SU-DHL-6 (cell line): Measurements from ENCODE around the gene PSMG1.
"Not testable (repeated sequence)": the region's sequence is repeated elsewhere in the genome, so short reads cannot be mapped to it uniquely, and the experiment has no call there.

Experiments used
- H2AFZ ChIP-seq: fragments of 200-600 bp; sonication (generic); 2 replicates; pipeline ENCODE4 v1.6.1; 2014; ENCODE audit warnings: low read depth, mild to moderate bottlenecking, moderate library complexity, mixed read lengths, antibody characterized with exemption, low read length; ENCODE audit not compliant: severe bottlenecking
- H3F3A ChIP-seq: fragments of 200-600 bp; shearing (Covaris generic); 2 replicates; pipeline ENCODE4 v1.6.0; 2016; ENCODE audit warnings: antibody characterized with exemption, mild to moderate bottlenecking; ENCODE audit not compliant: insufficient read depth
- H3K27ac ChIP-seq: fragments of 200-600 bp; sonication (generic); 2 replicates; pipeline ENCODE4 v1.5.1; 2016; ENCODE audit warnings: low read depth, mild to moderate bottlenecking, low read length, moderate library complexity, mixed read lengths
- H3K27me3 ChIP-seq: fragments of 200-600 bp; sonication (generic), shearing (Covaris generic); 2 replicates; pipeline ENCODE4 v1.6.0; 2014; ENCODE audit warnings: mild to moderate bottlenecking, low read length
- H3K36me3 ChIP-seq: fragments of 200-600 bp; sonication (generic); 2 replicates; pipeline ENCODE4 v1.6.1; 2014; ENCODE audit warnings: mild to moderate bottlenecking, low read length, mixed read lengths
- H3K4me2 ChIP-seq: fragments of 300-600, 200-600 bp; shearing (Covaris generic), sonication (generic); 2 replicates; pipeline ENCODE4 v1.6.0; 2014; ENCODE audit warnings: low read length, low read depth, mild to moderate bottlenecking; ENCODE audit not compliant: poor library complexity, severe bottlenecking
- H3K4me3 ChIP-seq: fragments of 200-600 bp; sonication (generic); 2 replicates; pipeline ENCODE4 v1.5.1; 2014; ENCODE audit warnings: antibody characterized with exemption, low read length, mild to moderate bottlenecking, mixed read lengths; ENCODE audit not compliant: insufficient read depth, poor library complexity, severe bottlenecking
- H3K79me2 ChIP-seq: fragments of 200-600 bp; sonication (generic); 2 replicates; pipeline ENCODE4 v1.6.1; 2014; ENCODE audit warnings: mild to moderate bottlenecking, low read length, moderate library complexity; ENCODE audit not compliant: insufficient read depth
- H3K9ac ChIP-seq: fragments of 200-600 bp; sonication (generic); 2 replicates; pipeline ENCODE4 v1.7.0; 2014; ENCODE audit warnings: mild to moderate bottlenecking, low read length
- H3K9me2 ChIP-seq: fragments of 200-600 bp; sonication (generic); replicated peaks from 2 replicates; pipeline ENCODE4 v1.6.1; 2014; ENCODE audit warnings: low read length; ENCODE audit not compliant: insufficient read depth
- H3K9me3 ChIP-seq: fragments of 200-600 bp; sonication (generic); 2 replicates; pipeline ENCODE4 v1.6.1; 2014; ENCODE audit warnings: low read length, mixed read lengths; ENCODE audit not compliant: insufficient read depth
- H4K20me1 ChIP-seq: fragments of 200-600 bp; sonication (generic); 2 replicates; pipeline ENCODE4 v1.6.1; 2014; ENCODE audit warnings: low read depth, mild to moderate bottlenecking, antibody characterized with exemption, low read length, moderate library complexity, mixed read lengths
- EZH2phosphoT487 ChIP-seq: fragments of 200-600 bp; sonication (generic), shearing (Covaris generic); conservative IDR thresholded peaks from 2 replicates; pipeline ENCODE4 v1.6.1; 2018; ENCODE audit warnings: mild to moderate bottlenecking, antibody characterized with exemption, low read length, moderate library complexity, mixed read lengths
- TF ChIP-seq, protein P1 (sequence below): fragments of 200-600 bp; sonication (generic); IDR thresholded peaks from one replicate; pipeline ENCODE4 v1.5.1; 2017; ENCODE audit warnings: antibody characterized with exemption, mild to moderate bottlenecking, low read length, moderate library complexity; ENCODE audit not compliant: insufficient read depth, poor library complexity, severe bottlenecking

Gene PSMG1

GRCh38 chr21:39159342-39160063 is 23.7 kb downstream of the PSMG1 start:
- peaks cover 5% of the 10 kb centered on the region; the same call in 1 of the 2 replicates for H3K9me3 ChIP-seq
- H3K36me3 ChIP-seq = no peaks in the 10 kb centered on the region

DNA sequence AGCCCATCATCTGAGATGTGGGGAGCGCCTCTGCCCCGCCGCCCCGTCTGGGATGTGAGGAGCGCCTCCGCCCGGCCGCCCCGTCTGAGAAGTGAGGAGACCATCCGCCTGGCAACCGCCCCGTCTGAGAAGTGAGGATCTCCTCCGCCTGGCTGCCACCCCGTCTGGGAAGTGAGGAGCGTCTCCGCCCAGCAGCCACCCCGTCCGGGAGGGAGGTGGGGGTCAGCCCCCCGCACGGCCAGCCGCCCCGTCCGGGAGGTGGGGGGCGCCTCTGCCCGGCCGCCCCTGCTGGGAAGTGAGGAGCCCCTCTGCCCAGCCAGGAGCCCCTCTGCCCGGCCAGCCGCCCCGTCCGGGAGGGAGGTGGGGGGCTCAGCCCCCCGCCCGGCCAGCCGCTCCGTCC is 26.0 kb downstream of the PSMG1 start:
- not testable (repeated sequence) for H2AFZ ChIP-seq, H3K4me3 ChIP-seq, H3K4me2 ChIP-seq, H3K36me3 ChIP-seq, H3K79me2 ChIP-seq, H3F3A ChIP-seq, H4K20me1 ChIP-seq, H3K9me2 ChIP-seq, H3K9me3 ChIP-seq, H3K27ac ChIP-seq, H3K27me3 ChIP-seq, H3K9ac ChIP-seq

More at GRCh38 chr21:39159342-39160063, 23.7 kb downstream of the PSMG1 start:
- no peak overlapping the region for H2AFZ ChIP-seq
- H3K9me2 ChIP-seq = no peaks in the 10 kb centered on the region
- no peaks in the 10 kb centered on the region for H3K27me3 ChIP-seq
- H3K9ac ChIP-seq = no peak overlapping the region
- H4K20me1 ChIP-seq = no peaks in the 10 kb centered on the region
- TF ChIP-seq, protein P1, sequence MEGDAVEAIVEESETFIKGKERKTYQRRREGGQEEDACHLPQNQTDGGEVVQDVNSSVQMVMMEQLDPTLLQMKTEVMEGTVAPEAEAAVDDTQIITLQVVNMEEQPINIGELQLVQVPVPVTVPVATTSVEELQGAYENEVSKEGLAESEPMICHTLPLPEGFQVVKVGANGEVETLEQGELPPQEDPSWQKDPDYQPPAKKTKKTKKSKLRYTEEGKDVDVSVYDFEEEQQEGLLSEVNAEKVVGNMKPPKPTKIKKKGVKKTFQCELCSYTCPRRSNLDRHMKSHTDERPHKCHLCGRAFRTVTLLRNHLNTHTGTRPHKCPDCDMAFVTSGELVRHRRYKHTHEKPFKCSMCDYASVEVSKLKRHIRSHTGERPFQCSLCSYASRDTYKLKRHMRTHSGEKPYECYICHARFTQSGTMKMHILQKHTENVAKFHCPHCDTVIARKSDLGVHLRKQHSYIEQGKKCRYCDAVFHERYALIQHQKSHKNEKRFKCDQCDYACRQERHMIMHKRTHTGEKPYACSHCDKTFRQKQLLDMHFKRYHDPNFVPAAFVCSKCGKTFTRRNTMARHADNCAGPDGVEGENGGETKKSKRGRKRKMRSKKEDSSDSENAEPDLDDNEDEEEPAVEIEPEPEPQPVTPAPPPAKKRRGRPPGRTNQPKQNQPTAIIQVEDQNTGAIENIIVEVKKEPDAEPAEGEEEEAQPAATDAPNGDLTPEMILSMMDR = no peak
- TF ChIP-seq EZH2phosphoT487 = no peak
- no peaks in the 10 kb centered on the region for H3K79me2 ChIP-seq
- H3K4me3 ChIP-seq = no peak overlapping the region
- no peak overlapping the region for H3K4me2 ChIP-seq
- no peak overlapping the region for H3K27ac ChIP-seq
- no peaks in the 10 kb centered on the region for H3F3A ChIP-seq

DNA sequence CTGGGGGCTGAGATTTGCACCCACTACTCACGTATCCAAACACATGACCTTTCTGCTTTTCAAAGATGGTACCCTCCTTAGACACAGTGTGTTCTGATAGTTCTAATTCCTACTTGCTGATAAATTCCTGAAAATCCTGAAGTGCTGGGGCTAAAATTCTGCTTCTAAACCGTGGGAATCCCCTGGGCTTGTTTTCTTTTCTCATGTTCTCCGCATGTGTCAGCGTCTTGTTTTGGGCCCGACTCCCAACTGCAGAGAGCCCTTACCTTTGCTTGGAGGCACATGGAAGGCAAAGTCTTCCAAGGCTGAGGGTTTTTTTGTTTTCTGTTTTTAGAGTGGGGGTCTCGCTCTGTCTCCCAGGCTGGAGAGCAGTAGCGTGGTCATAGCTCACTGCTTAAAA is 27.2 kb downstream of the PSMG1 start:
- no peak overlapping the region for H3K9ac ChIP-seq
- TF ChIP-seq, protein P1 = no peak
- no peak for TF ChIP-seq EZH2phosphoT487
- H3K27me3 ChIP-seq = no peaks in the 10 kb centered on the region
- no peaks in the 10 kb centered on the region for H4K20me1 ChIP-seq
- no peak overlapping the region for H3K4me2 ChIP-seq
- H3K27ac ChIP-seq = no peak overlapping the region
- H3K4me3 ChIP-seq = no peak overlapping the region
- H3K79me2 ChIP-seq = no peaks in the 10 kb centered on the region
- no peaks in the 10 kb centered on the region for H3K9me2 ChIP-seq
- no peak overlapping the region for H2AFZ ChIP-seq
- no peaks in the 10 kb centered on the region for H3F3A ChIP-seq
- H3K9me3 ChIP-seq = no peaks in the 10 kb centered on the region
- H3K36me3 ChIP-seq = no peaks in the 10 kb centered on the region

GRCh38 chr21:39155578-39155977 is 27.7 kb downstream of the PSMG1 start:
- Histone ChIP-seq H3K9ac (no peak overlapping the region), H3K79me2 (no peaks in the 10 kb centered on the region), H3K27ac (no peak overlapping the region), H3K36me3 (no peaks in the 10 kb centered on the region), H3K4me3 (no peak overlapping the region), H3F3A (no peaks in the 10 kb centered on the region), H3K27me3 (no peaks in the 10 kb centered on the region), H2AFZ (no peak overlapping the region), H4K20me1 (no peaks in the 10 kb centered on the region), H3K9me3 (no peaks in the 10 kb centered on the region), H3K9me2 (no peaks in the 10 kb centered on the region), H3K4me2 (no peak overlapping the region)
- TF ChIP-seq, protein P1 = no peak
- no peak for TF ChIP-seq EZH2phosphoT487
